MM.1S (cell line): Measurements from ENCODE around the gene TMEM143.
"Not testable (repeated sequence)": the region's sequence is repeated elsewhere in the genome, so short reads cannot be mapped to it uniquely, and the experiment has no call there.

Experiments
- DNase-seq: peaks from one replicate; pipeline ENCODE4 v3.0.0-alpha.2; 2015
- H2AFZ ChIP-seq: fragments of 300-600 bp; sonication (generic); 2 replicates; pipeline ENCODE4 v1.6.0; 2016; ENCODE audit warnings: antibody characterized with exemption, low read length
- H3F3A ChIP-seq: fragments of 300-600 bp; sonication (generic); 2 replicates; pipeline ENCODE4 v1.6.1; 2016; ENCODE audit warnings: mild to moderate bottlenecking, antibody characterized with exemption, low read length, moderate library complexity, mixed read lengths; ENCODE audit not compliant: insufficient read depth
- H3K27ac ChIP-seq: fragments of 300-600 bp; sonication (generic); 2 replicates; pipeline ENCODE4 v1.5.1; 2016; ENCODE audit warnings: mild to moderate bottlenecking, low read length
- H3K27me3 ChIP-seq: fragments of 300-600 bp; sonication (generic); replicated peaks from 2 replicates; pipeline ENCODE4 v1.6.0; 2016; ENCODE audit warnings: low read length; ENCODE audit not compliant: insufficient read depth
- H3K36me3 ChIP-seq: fragments of 300-600 bp; sonication (generic); replicated peaks from 2 replicates; pipeline ENCODE4 v1.6.1; 2016; ENCODE audit warnings: mild to moderate bottlenecking, low read length, mixed read lengths; ENCODE audit not compliant: insufficient read depth
- H3K4me1 ChIP-seq: fragments of 300-600 bp; sonication (generic); 2 replicates; pipeline ENCODE4 v1.6.1; 2016; ENCODE audit warnings: low read length, mixed read lengths
- H3K4me2 ChIP-seq: fragments of 300-600 bp; sonication (generic); 2 replicates; pipeline ENCODE4 v1.6.0; 2016; ENCODE audit warnings: low read depth, low read length
- H3K4me3 ChIP-seq: fragments of 300-600 bp; sonication (generic); 2 replicates; pipeline ENCODE4 v1.5.1; 2016; ENCODE audit warnings: low read length, mixed read lengths
- H3K79me2 ChIP-seq: fragments of 300-600 bp; sonication (generic); 2 replicates; pipeline ENCODE4 v1.6.1; 2016; ENCODE audit warnings: mixed run types, low read length, mixed read lengths
- H3K9ac ChIP-seq: fragments of 300-600 bp; sonication (generic); 2 replicates; pipeline ENCODE4 v1.6.1; 2016; ENCODE audit warnings: low read length, mixed read lengths
- H3K9me2 ChIP-seq: fragments of 300-600 bp; sonication (generic); replicated peaks from 2 replicates; pipeline ENCODE4 v1.6.1; 2016; ENCODE audit warnings: mild to moderate bottlenecking, low read length, mixed read lengths; ENCODE audit not compliant: insufficient read depth
- H3K9me3 ChIP-seq: fragments of 300-600 bp; sonication (generic); replicated peaks from 2 replicates; pipeline ENCODE4 v1.6.1; 2016; ENCODE audit warnings: mild to moderate bottlenecking, low read length, mixed read lengths; ENCODE audit not compliant: insufficient read depth
- H4K20me1 ChIP-seq: fragments of 300-600 bp; sonication (generic); 2 replicates; pipeline ENCODE4 v1.6.1; 2016; ENCODE audit warnings: mild to moderate bottlenecking, low read length, moderate library complexity, mixed read lengths; ENCODE audit not compliant: insufficient read depth
- EZH2 ChIP-seq: fragments of 300-600 bp; sonication (generic); optimal IDR thresholded peaks from 2 replicates; pipeline ENCODE3; 2017; ENCODE audit warnings: low read depth, mild to moderate bottlenecking, antibody characterized with exemption, low read length, mixed read lengths
- EZH2phosphoT487 ChIP-seq: fragments of 300-600 bp; sonication (generic); IDR thresholded peaks from 2 replicates; pipeline ENCODE4 v1.6.1; 2018; ENCODE audit warnings: antibody characterized with exemption, low read length
- TF ChIP-seq, protein P1 (sequence below): fragments of 300-600 bp; sonication (generic); IDR thresholded peaks from 2 replicates; pipeline ENCODE4 v1.5.1; 2016; ENCODE audit warnings: antibody characterized with exemption, low read length, mixed read lengths

Gene TMEM143

DNA sequence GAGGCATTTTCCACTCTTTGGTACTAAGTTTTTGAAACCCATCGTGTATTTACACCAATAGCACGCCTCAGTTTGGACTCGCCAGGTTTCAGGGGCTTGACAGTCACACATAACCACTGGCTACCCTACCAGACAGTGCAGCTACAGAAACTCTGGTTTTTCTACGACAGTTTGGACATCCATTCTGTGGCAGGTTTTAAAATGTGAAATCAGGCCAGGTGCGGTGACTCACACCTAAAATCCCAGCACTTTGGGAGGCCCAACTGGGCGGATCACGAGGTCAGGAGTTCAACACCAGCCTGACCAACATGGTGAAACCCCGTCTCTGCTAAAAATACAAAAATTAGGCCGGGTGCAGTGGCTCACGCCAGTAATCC, 14.4 kb upstream of the TMEM143 start:
- Histone ChIP-seq H2AFZ (no peak overlapping the region), H3K36me3 (peaks cover 7% of the 10 kb centered on the region; the same call in 1 of the 2 replicates), H3K9ac (peak overlapping the region; percentile 40; the same call in 1 of the 2 replicates), H3F3A (peaks cover 60% of the 10 kb centered on the region), H3K27me3 (no peaks in the 10 kb centered on the region), H3K4me1 (peaks cover 32% of the 10 kb centered on the region), H3K4me3 (no peak overlapping the region), H3K4me2 (no peak overlapping the region), H3K9me2 (no peaks in the 10 kb centered on the region), H4K20me1 (no peaks in the 10 kb centered on the region), H3K9me3 (no peaks in the 10 kb centered on the region), H3K79me2 (peaks cover 15% of the 10 kb centered on the region), H3K27ac (peak overlapping the region; percentile 95)
- TF ChIP-seq EZH2 = no peak
- TF ChIP-seq, protein P1, sequence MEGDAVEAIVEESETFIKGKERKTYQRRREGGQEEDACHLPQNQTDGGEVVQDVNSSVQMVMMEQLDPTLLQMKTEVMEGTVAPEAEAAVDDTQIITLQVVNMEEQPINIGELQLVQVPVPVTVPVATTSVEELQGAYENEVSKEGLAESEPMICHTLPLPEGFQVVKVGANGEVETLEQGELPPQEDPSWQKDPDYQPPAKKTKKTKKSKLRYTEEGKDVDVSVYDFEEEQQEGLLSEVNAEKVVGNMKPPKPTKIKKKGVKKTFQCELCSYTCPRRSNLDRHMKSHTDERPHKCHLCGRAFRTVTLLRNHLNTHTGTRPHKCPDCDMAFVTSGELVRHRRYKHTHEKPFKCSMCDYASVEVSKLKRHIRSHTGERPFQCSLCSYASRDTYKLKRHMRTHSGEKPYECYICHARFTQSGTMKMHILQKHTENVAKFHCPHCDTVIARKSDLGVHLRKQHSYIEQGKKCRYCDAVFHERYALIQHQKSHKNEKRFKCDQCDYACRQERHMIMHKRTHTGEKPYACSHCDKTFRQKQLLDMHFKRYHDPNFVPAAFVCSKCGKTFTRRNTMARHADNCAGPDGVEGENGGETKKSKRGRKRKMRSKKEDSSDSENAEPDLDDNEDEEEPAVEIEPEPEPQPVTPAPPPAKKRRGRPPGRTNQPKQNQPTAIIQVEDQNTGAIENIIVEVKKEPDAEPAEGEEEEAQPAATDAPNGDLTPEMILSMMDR = no peak
- no peak for TF ChIP-seq EZH2phosphoT487
- peak; percentile 93 for DNase-seq

DNA sequence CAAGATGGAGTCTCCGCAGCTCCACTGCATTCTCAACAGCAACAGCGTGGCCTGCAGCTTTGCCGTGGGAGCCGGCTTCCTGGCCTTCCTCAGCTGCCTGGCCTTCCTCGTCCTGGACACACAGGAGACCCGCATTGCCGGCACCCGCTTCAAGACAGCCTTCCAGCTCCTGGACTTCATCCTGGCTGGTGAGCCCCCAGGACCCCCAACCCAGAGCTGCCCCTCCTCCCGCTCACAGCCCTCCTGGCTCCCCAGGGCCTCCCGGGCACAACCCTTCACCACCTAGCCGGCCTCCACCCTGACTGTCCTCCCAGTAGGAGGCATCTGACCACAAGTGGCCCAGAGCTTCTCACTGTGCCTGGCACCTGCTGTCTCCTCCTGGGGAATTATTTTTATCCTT, 9.8 kb upstream of the TMEM143 start:
- Histone ChIP-seq H2AFZ (no peak overlapping the region), H3K36me3 (no peaks in the 10 kb centered on the region), H3K79me2 (no peaks in the 10 kb centered on the region), H4K20me1 (no peaks in the 10 kb centered on the region), H3K27ac (no peak overlapping the region), H3K4me1 (peaks cover 8% of the 10 kb centered on the region), H3K9me2 (no peaks in the 10 kb centered on the region), H3K27me3 (no peaks in the 10 kb centered on the region), H3F3A (peaks cover 22% of the 10 kb centered on the region), H3K9ac (no peak overlapping the region), H3K4me3 (no peak overlapping the region), H3K4me2 (no peak overlapping the region), H3K9me3 (no peaks in the 10 kb centered on the region)
- TF ChIP-seq EZH2phosphoT487 = no peak
- TF ChIP-seq, protein P1 = no peak
- no peak for TF ChIP-seq EZH2
- DNase-seq = no peak

DNA sequence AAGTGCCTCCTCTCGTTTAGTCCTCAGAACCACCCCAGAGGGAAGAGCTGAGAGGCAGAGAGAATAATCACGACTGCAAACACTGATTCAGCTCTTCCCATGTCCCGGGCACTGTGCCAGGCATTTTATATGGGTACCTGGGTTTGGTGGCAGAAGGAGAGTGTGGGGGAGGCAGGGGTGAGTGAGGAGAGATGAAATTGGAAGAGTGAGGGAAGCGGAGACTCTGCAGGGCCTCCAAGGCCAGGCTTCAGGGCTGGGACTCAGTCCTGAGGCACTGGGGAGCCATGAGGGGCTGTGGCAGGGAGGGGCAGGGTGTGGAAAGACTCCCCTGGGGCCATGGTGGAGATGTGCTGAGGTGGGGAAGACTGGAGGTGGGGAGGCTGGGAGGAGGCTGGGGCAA, 9.2 kb upstream of the TMEM143 start:
- Histone ChIP-seq H3K79me2 (no peaks in the 10 kb centered on the region), H2AFZ (no peak overlapping the region), H4K20me1 (no peaks in the 10 kb centered on the region), H3K4me2 (no peak overlapping the region), H3K9me2 (no peaks in the 10 kb centered on the region), H3F3A (peaks cover 17% of the 10 kb centered on the region), H3K27me3 (no peaks in the 10 kb centered on the region), H3K36me3 (no peaks in the 10 kb centered on the region), H3K27ac (no peak overlapping the region), H3K9ac (no peak overlapping the region), H3K9me3 (no peaks in the 10 kb centered on the region), H3K4me3 (no peak overlapping the region), H3K4me1 (peaks cover 8% of the 10 kb centered on the region)
- TF ChIP-seq EZH2phosphoT487 = no peak
- no peak for TF ChIP-seq EZH2
- TF ChIP-seq, protein P1 = no peak
- DNase-seq = no peak

DNA sequence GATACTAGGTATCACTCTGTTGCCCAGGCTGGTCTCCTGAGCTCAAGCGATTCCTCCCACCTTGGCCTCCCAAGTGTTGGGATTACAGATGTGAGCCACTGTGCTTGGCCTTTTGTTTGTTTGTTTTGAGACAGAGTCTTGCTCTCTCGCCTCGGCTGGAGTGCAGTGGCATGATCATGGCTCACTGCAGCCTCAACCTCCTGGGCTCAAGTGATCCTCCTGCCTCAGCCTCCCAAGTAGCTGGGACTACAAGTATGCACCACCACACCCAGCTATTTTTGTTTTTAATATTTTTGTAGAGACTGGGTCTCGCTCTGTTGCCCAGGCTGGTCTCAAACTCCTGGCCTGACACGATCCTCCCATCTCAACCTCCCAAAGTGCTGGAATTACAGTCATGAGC, 8.0 kb upstream of the TMEM143 start:
- H3K36me3 ChIP-seq, H3K27ac ChIP-seq, H3F3A ChIP-seq, DNase-seq, H3K9ac ChIP-seq, H3K9me3 ChIP-seq, H3K4me3 ChIP-seq, H3K4me2 ChIP-seq, H3K9me2 ChIP-seq, H3K27me3 ChIP-seq, H3K4me1 ChIP-seq, H3K79me2 ChIP-seq, H2AFZ ChIP-seq, H4K20me1 ChIP-seq: not testable (repeated sequence)
